ENCODE results near the gene MLH3. TPM values are rescaled to one million over a fixed set of nuclear protein-coding genes. Genes with fewer than 3 reads are reported as not detected.

Gene MLH3
- total RNA-seq, 1 donor, result 25.9 TPM

DNA sequence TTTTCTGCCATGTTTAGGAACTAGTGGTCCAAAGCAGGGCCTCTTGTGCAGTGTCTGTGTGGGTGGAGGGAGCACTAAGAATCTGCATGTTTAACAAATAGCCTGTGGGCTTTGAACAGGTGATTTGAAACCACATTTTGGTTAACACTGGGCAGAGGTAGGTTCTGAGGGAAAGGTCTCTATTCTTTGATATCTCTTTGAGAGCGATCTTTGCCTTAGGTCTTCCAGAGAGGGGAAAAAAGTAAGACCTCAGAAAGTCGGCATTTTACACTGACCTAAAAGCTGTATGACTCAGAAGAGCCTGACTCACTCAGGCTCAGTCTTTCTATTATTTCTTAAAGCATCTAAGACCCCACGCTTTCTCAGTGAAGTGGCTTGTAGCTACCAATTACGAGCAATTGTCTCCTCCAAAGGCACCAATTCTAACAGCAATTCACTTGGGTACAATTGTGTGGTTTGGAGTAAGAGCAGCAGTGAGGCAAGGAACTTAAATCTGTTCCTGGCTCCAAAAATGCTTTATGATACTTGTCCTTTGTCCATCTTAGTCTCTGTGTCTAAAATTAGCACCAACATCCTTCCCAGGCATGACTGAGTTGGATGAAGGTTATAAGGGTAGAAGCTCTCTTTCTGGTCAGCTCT, 39.8 kb downstream of the MLH3 start:
- H3K4me3 ChIP-seq (ENCODE audit: low read depth, low read length), result no peak overlapping the region
- DNase-seq (ENCODE audit: low read depth), result peak; percentile 61

DNA sequence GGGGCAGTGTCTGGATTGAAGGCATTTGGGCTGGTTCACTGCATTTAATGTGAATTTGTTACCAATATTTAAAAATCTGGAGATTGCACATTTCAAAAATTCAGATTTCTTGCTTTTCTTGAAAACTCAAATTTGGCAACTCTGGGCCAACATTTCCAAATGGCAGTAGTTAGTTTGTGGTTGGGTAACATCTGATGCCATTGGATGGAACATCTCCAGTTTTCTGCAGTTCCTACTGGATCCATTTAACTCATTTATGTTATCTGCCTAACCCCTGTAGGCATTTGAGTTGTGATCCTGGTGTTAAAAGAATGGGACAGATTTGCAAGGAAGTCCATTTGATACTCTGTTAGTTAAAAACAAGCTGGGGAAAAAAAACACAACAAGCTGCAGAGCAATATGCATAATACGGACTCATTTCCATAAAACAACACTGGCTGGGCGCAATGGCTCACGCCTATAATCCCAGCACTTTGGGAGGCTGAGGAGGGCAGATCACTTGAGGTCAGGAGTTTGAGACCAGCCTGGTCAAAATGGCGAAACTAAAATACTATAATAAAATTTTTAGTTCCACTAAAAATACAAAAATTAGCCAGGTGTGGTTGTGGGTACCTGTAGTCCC, 40.7 kb downstream of the MLH3 start:
- no peak overlapping the region for H3K4me3 ChIP-seq (ENCODE audit: low read depth, low read length)
- no peak for DNase-seq (ENCODE audit: low read depth)
- TF ChIP-seq, protein P1, sequence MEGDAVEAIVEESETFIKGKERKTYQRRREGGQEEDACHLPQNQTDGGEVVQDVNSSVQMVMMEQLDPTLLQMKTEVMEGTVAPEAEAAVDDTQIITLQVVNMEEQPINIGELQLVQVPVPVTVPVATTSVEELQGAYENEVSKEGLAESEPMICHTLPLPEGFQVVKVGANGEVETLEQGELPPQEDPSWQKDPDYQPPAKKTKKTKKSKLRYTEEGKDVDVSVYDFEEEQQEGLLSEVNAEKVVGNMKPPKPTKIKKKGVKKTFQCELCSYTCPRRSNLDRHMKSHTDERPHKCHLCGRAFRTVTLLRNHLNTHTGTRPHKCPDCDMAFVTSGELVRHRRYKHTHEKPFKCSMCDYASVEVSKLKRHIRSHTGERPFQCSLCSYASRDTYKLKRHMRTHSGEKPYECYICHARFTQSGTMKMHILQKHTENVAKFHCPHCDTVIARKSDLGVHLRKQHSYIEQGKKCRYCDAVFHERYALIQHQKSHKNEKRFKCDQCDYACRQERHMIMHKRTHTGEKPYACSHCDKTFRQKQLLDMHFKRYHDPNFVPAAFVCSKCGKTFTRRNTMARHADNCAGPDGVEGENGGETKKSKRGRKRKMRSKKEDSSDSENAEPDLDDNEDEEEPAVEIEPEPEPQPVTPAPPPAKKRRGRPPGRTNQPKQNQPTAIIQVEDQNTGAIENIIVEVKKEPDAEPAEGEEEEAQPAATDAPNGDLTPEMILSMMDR (IDR thresholded peaks at IDR 0.05; ENCODE audit: insufficient read depth, low read depth, low read length), result no peak

More for the DNA sequence above, 39.8 kb downstream of the MLH3 start:
- TF ChIP-seq, protein P1 (IDR thresholded peaks at IDR 0.05; ENCODE audit: insufficient read depth, low read depth, low read length), result no peak

DNA sequence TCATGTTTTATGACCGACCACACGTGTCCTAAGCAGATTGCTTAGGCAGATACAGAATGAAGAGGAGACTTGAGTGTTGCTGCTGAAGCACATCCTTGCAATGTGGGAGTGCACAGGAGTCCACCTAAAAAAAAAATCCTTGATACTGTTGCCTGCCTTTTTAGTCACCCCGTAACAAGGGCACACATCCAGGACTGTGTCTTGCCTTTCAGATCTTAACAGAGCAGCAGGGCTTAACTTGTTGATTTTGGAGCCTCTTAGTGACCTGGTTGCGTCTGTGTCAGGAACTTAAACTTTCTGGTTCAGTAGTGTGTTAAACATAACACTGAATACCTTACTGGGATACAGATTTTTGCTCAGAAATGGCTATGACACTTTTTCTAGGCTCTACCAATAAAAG, 42.1 kb downstream of the MLH3 start:
- TF ChIP-seq, protein P1 (IDR thresholded peaks at IDR 0.05; ENCODE audit: insufficient read depth, low read depth, low read length), result no peak
- DNase-seq (ENCODE audit: low read depth), result no peak
- H3K4me3 ChIP-seq (ENCODE audit: low read depth, low read length), result no peak overlapping the region

DNA sequence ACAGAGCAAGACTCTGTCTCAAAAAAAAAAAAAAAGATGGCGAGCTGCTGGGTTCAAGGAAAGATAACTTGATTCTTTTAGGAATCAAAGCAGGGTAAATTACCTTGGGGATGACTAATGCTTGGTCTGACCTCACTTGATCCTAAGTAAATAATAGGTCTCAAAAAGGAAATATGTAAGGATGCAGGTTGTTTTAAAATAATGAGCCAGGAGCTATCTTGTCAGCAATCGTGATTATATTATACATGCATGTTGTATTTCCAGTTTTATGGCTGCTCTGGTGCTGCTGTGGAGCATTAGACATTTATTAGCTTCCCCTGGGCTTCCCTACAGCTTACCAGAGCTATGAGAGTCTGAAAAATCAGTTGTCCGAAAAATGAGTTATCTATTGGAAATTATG, 45.9 kb downstream of the MLH3 start:
- no peak overlapping the region for H3K4me3 ChIP-seq (ENCODE audit: low read depth, low read length)
- DNase-seq (ENCODE audit: low read depth), result no peak
- TF ChIP-seq, protein P1 (IDR thresholded peaks at IDR 0.05; ENCODE audit: insufficient read depth, low read depth, low read length), result no peak

DNA sequence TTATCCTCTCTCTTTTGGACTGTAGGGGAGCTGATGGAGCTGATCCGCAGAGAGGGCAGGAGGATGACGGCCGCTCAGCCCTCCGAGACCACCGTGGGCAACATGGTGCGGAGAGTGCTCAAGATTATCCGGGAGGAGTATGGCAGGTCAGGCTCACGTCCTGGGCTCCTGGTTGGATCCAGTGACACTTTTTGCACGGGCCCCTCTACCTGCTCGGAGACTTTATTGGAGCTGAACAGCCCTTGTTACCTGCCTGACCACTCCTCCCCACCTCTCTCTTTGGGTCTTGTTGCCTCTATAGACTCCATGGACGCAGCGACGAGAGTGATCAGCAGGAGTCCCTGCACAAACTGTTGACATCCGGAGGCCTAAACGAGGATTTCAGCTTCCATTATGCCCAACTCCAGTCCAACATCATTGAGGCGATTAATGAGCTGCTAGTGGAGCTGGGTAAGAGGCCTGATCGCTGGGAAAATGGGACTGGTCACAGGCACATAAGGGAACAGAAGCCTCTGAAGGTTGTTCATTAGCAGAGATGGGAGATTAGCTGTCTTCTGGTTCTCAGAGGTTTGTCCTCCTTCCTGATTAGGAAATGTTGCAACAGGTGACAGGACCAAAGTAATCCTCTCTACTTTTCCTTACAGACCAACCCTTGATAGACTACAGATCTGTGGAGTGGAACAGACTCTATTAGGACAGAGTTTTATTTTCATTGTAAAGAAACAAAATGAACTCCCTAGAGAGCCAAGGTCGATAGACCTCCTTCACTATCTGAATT, 47.8 kb downstream of the MLH3 start:
- peak overlapping the region; percentile 95 for H3K4me3 ChIP-seq (ENCODE audit: low read depth, low read length)
- TF ChIP-seq, protein P1 (IDR thresholded peaks at IDR 0.05; ENCODE audit: insufficient read depth, low read depth, low read length), result no peak
- no peak for DNase-seq (ENCODE audit: low read depth)

DNA sequence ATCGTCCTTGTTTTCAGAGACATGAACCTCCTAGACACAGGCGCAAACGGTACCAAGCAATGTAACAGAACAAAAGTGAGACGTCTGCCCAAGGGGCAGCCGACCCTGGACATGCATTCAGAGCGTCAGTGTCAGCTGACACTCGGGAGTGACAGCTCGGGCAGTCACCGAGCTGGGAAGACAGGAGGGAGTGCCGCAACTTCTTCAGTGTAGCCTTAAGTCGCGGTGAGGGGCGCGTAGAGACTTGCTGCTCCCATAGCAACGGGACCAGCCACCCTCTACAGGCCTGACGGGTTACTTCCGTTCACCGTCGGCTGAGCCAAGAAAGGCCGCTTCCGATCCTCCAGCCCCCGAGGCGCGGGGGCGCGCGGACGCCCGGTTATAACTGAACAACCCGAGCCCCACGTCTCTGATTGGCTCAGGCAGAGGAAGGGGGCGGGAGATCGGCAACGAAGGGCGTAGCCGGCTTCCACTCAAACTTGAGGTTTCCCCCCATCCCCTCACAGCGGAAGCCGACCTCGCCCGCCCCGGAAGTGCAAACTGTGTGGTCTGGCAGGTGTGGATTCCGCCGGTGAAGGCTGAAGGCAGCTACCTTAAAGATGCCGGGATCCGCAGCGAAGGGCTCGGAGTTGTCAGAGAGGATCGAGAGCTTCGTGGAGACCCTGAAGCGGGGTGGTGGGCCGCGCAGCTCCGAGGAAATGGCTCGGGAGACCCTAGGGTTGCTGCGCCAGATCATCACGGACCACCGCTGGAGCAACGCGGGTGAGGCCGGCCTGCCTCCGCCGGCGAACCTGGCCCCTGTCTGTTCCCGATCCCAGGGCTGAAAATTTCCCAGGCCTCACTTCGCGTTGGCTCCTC, 48.6 kb downstream of the MLH3 start, which contains the start of gene EIF2B2:
EIF2B2 (plus strand) TSS at position 530 of the 858 bp plus-strand sequence; CDS start at position 600, 70 bp downstream.
- TF ChIP-seq, protein P1 (IDR thresholded peaks at IDR 0.05; ENCODE audit: insufficient read depth, low read depth, low read length), result peak; percentile 20
- peak within 1 kb of the TSS; percentile 95 for H3K4me3 ChIP-seq (ENCODE audit: low read depth, low read length)
- DNase-seq (ENCODE audit: low read depth), result peak; percentile 96
